ENCODE data around the gene NARF.

The NARF gene

DNA sequence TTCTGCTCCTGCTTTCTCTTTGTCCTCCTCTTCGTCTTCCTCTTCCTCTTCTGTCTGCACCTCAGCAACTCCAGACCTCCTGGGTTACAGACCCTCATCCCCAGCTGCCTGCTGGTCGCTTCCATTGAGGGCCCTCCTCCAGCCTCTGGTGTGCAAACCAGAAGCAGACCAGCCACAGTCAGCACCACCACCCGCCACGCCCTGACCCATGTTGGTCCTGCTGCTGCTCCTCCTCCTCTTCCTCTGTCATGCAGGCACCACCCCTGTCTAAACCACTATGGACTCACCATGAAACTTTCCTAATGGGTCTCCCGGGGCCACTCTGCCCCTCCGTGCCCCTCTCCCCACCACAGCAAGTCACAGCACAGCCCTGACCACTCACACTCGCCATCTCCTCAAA is 28.7 kb upstream of the NARF start:
- no peak for DNase-seq (ENCODE audit: low read depth, low spot score)
- no peak overlapping the region for H3K4me3 ChIP-seq (ENCODE audit: low read length)

- no peak overlapping the region for H3K4me3 ChIP-seq (ENCODE audit: low read length)
- no peak for DNase-seq (ENCODE audit: low read depth, low spot score)
Measured at GRCh38 chr17:82432017-82432416, 26.5 kb upstream of the NARF start.

- H3K4me3 ChIP-seq (ENCODE audit: low read length): no peak overlapping the region
- DNase-seq (ENCODE audit: low read depth, low spot score): no peak
Measured at GRCh38 chr17:82433560-82434215, 24.9 kb upstream of the NARF start.

- no peak for DNase-seq (ENCODE audit: low read depth, low spot score)
- no peak overlapping the region for H3K4me3 ChIP-seq (ENCODE audit: low read length)
Measured at GRCh38 chr17:82434216-82434565, 24.4 kb upstream of the NARF start.

GRCh38 chr17:82435103-82435502 is 23.4 kb upstream of the NARF start:
- H3K4me3 ChIP-seq (ENCODE audit: low read length): no peak overlapping the region
- no peak for DNase-seq (ENCODE audit: low read depth, low spot score)

GRCh38 chr17:82435601-82436583 is 22.6 kb upstream of the NARF start:
- DNase-seq (ENCODE audit: low read depth, low spot score): no peak
- H3K4me3 ChIP-seq (ENCODE audit: low read length): no peak overlapping the region

- no peak for DNase-seq (ENCODE audit: low read depth, low spot score)
- no peak overlapping the region for H3K4me3 ChIP-seq (ENCODE audit: low read length)
Measured at GRCh38 chr17:82436601-82437324, 21.8 kb upstream of the NARF start.

GRCh38 chr17:82437325-82437668 is 21.2 kb upstream of the NARF start:
- H3K4me3 ChIP-seq (ENCODE audit: low read length): no peak overlapping the region
- DNase-seq (ENCODE audit: low read depth, low spot score): no peak

- no peak for DNase-seq (ENCODE audit: low read depth, low spot score)
- H3K4me3 ChIP-seq (ENCODE audit: low read length): no peak overlapping the region
Measured at GRCh38 chr17:82438401-82439193, 19.9 kb upstream of the NARF start.

DNA sequence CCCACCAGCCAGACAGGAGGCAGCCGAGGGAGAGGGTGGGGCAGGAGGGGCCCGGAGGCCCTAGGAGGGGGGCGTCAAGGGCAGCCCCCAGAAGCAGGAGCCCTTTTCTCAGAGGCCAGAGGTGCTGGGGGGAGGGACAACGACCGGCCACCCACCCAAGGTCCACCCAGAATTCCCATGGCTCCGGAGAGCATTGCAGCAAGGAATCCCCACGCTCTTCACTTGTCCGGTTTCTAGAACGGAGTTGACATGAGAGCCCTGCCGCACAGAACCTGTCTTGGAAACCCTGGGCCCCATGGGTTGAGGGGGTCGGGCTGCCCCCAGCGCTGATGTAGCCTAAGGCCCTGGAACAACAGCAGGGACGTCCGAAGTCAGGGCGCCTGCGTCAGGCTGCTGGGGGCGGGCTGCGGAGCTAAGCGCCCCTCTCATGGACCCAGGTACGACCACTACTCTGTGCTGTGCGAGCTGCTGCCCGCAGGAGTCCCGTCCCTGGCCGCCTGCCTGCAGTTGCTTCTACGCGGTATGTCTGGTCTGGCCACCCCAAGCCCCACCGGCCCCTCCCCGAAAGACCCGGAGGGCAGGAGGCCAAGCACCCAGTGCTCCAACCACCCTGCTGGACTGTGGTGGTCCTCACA is 19.2 kb upstream of the NARF start:
- H3K4me3 ChIP-seq (ENCODE audit: low read length): no peak overlapping the region
- no peak for DNase-seq (ENCODE audit: low read depth, low spot score)

GRCh38 chr17:82439829-82440365 is 18.6 kb upstream of the NARF start:
- H3K4me3 ChIP-seq (ENCODE audit: low read length): no peak overlapping the region
- DNase-seq (ENCODE audit: low read depth, low spot score): no peak

DNA sequence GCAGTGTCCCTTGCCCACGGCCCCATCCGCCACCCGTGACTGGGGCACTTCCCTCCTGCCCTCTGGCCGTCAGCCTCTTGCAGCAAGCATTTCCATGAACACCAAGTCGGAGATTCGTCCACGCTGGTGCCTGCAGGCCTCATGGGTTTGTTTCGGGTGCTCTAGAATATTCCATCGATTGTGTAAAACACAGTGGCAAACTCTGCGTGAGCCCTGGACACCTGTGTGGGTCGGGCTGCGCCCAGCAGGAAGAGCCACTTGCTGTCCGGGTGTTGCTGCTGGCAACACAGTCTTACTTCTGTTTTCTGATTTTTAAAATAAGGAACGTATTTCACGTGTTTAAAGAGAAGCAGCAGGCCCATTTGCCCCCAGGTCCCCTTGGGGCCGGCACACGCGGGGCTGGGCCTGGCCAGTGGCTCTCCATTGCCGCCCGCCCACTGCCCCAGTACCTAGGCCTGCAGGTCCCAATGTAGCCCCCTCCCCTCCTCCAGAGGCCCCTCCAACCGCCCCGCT is 18.0 kb upstream of the NARF start:
- no peak overlapping the region for H3K4me3 ChIP-seq (ENCODE audit: low read length)
- no peak for DNase-seq (ENCODE audit: low read depth, low spot score)

DNA sequence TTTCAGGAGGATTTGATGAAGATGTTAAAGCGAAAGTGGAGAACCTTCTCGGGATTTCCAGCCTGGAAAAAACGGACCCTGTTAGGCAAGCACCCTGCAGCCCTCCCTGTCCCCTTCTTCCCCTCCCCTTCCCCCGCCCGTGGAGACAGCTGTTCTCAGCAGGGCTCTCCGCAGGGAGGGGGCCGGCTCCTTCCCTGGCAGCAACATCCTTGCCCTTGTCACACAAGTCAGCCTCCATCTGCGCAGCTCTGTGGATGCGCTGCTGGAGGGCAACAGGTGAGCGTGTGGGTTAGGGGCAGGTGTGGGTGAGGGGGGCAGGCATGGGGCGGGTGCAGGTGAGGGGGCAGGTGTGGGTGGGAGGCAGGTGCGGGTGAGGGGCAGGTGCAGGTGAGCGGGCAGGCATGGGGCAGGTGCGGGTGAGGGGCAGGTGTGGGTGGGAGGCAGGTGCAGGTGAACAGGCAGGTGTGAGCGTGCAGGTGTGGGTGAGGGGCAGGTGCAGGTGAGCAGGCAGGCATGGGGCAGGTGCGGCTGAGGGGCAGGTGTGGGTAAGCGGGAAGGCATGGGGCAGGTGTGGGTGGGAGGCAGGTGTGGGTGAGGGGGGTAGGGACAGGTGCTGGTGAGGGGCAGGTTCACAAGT is 17.4 kb upstream of the NARF start:
- H3K4me3 ChIP-seq (ENCODE audit: low read length): no peak overlapping the region
- no peak for DNase-seq (ENCODE audit: low read depth, low spot score)

DNA sequence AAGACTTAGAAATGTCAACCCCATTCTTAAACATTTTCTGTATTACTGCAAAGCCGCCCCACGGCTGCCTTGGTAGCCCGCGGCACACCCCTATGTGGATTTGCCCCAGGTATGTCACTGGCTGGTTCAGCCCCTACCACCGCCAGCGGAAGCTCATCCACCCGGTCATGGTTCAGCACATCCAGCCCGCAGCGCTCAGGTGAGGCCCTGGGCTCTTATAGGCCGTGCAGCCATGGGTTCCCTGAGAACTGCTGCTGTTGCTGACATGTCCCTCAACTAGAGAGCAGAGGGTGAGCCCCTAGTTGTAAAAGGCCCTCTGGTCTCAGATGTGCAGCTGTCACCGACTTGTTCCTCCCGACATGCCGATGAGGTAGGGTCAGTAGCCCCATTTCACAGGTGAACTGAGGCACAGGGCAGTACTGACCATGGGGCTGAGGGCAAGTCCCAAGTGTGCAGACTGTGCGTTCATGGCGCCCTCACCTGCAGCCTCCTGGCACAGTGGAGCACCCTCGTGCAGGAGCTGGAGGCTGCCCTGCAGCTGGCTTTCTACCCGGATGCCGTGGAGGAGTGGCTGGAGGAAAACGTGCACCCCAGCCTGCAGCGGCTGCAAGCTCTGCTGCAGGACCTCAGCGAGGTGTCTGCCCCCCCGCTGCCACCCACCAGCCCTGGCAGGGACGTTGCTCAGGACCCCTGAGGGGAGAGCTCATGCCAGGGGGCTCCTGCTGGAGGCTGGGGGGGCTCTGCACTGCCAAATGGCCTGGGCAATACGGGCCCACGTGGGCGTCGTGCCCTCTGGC is 16.7 kb upstream of the NARF start:
- DNase-seq (ENCODE audit: low read depth, low spot score): no peak
- H3K4me3 ChIP-seq (ENCODE audit: low read length): no peak overlapping the region

GRCh38 chr17:82442643-82443464 is 15.7 kb upstream of the NARF start:
- DNase-seq (ENCODE audit: low read depth, low spot score): no peak

GRCh38 chr17:82443465-82444283 is 14.9 kb upstream of the NARF start:
- DNase-seq (ENCODE audit: low read depth, low spot score): no peak
- H3K4me3 ChIP-seq (ENCODE audit: low read length): no peak overlapping the region

More at GRCh38 chr17:82442643-82443464, 15.7 kb upstream of the NARF start:
- no peak overlapping the region for H3K4me3 ChIP-seq (ENCODE audit: low read length)
